GM12878 (cell line): ENCODE results near the gene KCNK7.

Experiments
- CTCF ChIP-seq, 3 experiments: IDR thresholded peaks in 2 of 3; conservative IDR thresholded peaks in 1 of 3; 2 replicates each; pipeline ENCODE4 v1.5.1; 2011; ENCODE audit warnings: low read depth in 3 of 3, low read length in 3 of 3, mild to moderate bottlenecking in 3 of 3, control low read depth in 2 of 3, moderate library complexity in 2 of 3, inconsistent platforms in 1 of 3, mixed read lengths in 1 of 3; ENCODE audit not compliant: control insufficient read depth in 2 of 3, insufficient read depth in 1 of 3; ENCODE audit errors: extremely low read depth in 1 of 3
- EP300 ChIP-seq, 2 experiments: fragments of 150-350 bp in 1 of 2; IDR thresholded peaks; 2 replicates each; pipeline ENCODE4 v1.6.1; 2011 to 2012; ENCODE audit warnings: low read depth in 2 of 2, low read length in 2 of 2, borderline replicate concordance in 1 of 2, improper control_type of control experiment in 1 of 2, inconsistent platforms in 1 of 2; ENCODE audit not compliant: control insufficient read depth in 1 of 2
- REST ChIP-seq: IDR thresholded peaks from 2 replicates; pipeline ENCODE4 v1.6.1; 2012; ENCODE audit warnings: mild to moderate bottlenecking, low read depth, low read length
- SUPT20H ChIP-seq: IDR thresholded peaks from 2 replicates; pipeline ENCODE4 v1.6.1; 2011; ENCODE audit warnings: low read depth, mild to moderate bottlenecking, low read length, moderate library complexity, borderline replicate concordance; ENCODE audit not compliant: control insufficient read depth
- TAF1 ChIP-seq: IDR thresholded peaks from 2 replicates; pipeline ENCODE4 v1.6.1; 2011; ENCODE audit warnings: mild to moderate bottlenecking, low read depth, low read length, borderline replicate concordance

- TF ChIP-seq CTCF (IDR thresholded peaks at IDR 0.05 in 2 of 3, conservative IDR thresholded peaks at IDR 0.05 in 1 of 3; ENCODE audit: control insufficient read depth in 2 of 3, extremely low read depth in 1 of 3, insufficient read depth in 1 of 3, low read depth in 3 of 3, low read length in 3 of 3) (no peak), EP300 (IDR thresholded peaks at IDR 0.05; ENCODE audit: borderline replicate concordance in 1 of 2, control insufficient read depth in 1 of 2, low read depth in 2 of 2, low read length in 2 of 2) (no peak), TAF1 (no peak), SUPT20H (no peak), REST (no peak)
These were observed 16.4 kb upstream of the KCNK7 start for GRCh38 chr11:65611758-65612603.
